AG09309 (cell line): ENCODE measurements around the gene SLC25A12.

ENCODE experiments used
- DNase-seq: peaks from one replicate; pipeline ENCODE4 v3.0.0-alpha.2; 2010; ENCODE audit warnings: low read depth
- H3K4me3 ChIP-seq: 2 replicates; pipeline ENCODE4 v1.5.1; 2011; ENCODE audit warnings: mild to moderate bottlenecking, low read depth, low read length, moderate library complexity; ENCODE audit not compliant: control insufficient read depth
- TF ChIP-seq, protein P1 (sequence below): IDR thresholded peaks from 2 replicates; pipeline ENCODE4 v1.5.1; 2011; ENCODE audit warnings: mild to moderate bottlenecking, low read depth, low read length, inconsistent platforms; ENCODE audit not compliant: insufficient read depth, control insufficient read depth; ENCODE audit errors: missing control alignments

The SLC25A12 gene, protein sequence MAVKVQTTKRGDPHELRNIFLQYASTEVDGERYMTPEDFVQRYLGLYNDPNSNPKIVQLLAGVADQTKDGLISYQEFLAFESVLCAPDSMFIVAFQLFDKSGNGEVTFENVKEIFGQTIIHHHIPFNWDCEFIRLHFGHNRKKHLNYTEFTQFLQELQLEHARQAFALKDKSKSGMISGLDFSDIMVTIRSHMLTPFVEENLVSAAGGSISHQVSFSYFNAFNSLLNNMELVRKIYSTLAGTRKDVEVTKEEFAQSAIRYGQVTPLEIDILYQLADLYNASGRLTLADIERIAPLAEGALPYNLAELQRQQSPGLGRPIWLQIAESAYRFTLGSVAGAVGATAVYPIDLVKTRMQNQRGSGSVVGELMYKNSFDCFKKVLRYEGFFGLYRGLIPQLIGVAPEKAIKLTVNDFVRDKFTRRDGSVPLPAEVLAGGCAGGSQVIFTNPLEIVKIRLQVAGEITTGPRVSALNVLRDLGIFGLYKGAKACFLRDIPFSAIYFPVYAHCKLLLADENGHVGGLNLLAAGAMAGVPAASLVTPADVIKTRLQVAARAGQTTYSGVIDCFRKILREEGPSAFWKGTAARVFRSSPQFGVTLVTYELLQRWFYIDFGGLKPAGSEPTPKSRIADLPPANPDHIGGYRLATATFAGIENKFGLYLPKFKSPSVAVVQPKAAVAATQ

DNA sequence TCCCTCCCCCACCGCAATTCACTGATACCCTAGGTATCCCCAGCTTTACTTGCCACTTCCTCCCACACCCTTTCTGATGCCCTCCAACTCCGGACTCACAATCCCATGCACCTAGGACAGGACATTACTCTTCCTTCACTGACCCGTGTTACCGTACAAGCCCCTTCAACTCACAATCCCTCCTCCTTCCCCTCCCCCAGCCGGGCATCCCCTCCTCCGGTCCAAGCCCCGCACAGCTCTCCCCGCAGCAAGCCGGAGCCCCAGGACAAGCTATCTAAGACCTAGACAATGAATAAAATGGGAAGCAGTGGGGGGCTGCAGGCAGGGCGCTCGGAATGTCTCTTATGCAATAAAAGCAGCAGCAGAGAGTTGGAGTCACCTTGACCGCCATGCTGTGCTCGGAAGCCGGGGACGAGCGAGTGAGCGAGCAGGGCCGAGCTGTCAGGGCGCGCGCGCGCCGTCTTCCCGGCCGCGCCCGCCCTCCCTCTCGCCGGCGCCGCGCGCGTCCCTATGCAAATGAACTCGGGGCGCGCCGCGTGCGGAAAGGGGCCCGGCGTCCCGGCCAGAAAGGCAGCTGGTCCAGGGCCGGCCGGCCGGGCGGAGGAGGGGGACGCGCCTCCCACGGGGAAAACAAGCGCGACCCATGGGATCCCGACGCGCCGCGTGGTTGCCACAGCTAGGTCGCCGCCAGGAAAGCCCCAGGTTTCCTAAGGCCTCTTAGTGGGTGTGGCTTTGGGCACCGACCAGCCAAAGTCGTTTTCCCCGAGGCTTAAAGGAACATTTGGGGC is at the start of gene SLC25A12:
Gene SLC25A12, minus strand, starts transcription at position 421 of the 788 bp plus-strand sequence. Its CDS starts 30 bp downstream, at position 391.
- TF ChIP-seq, protein P1, sequence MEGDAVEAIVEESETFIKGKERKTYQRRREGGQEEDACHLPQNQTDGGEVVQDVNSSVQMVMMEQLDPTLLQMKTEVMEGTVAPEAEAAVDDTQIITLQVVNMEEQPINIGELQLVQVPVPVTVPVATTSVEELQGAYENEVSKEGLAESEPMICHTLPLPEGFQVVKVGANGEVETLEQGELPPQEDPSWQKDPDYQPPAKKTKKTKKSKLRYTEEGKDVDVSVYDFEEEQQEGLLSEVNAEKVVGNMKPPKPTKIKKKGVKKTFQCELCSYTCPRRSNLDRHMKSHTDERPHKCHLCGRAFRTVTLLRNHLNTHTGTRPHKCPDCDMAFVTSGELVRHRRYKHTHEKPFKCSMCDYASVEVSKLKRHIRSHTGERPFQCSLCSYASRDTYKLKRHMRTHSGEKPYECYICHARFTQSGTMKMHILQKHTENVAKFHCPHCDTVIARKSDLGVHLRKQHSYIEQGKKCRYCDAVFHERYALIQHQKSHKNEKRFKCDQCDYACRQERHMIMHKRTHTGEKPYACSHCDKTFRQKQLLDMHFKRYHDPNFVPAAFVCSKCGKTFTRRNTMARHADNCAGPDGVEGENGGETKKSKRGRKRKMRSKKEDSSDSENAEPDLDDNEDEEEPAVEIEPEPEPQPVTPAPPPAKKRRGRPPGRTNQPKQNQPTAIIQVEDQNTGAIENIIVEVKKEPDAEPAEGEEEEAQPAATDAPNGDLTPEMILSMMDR, result no peak
- no peak for DNase-seq
- H3K4me3 ChIP-seq, result peak within 1 kb of the TSS; percentile 99

DNA sequence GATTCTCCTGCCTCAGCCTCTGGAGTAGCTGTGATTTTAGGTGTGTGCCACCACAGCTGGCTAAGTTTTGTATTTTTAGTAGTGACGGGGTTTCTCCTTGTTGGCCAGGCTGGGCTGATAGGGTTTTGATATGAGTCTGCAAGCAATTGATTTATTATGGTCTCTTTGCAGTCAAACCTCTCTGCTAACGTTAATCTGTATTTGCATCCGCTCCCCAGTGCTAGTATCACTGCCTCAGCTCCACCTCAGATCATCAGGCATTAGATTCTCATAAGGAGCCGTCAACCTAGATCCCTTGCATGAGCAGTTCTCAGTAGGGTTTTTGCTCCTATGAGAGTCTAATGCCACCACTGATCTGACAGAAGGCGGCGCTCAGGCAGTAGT is 47.3 kb upstream of the SLC25A12 start:
- TF ChIP-seq, protein P1, result no peak

DNA sequence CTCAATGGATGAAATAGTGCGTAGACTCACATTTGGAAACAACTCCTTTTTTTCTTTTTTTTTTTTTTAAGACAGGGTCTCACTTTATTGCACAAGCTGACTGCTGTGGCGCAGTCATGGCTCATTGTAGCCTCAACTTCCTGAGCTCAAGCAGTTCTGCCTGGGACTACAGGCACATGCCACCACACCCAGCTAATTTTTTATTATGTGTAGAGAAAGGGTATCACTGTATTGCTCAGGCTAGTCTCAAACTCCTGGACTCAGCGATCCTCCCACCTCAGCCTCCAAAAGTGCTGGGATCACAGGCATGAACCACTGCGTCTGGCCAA is 45.7 kb upstream of the SLC25A12 start:
- TF ChIP-seq, protein P1, result no peak
- H3K4me3 ChIP-seq, result no peak overlapping the region
- DNase-seq, result no peak

More for the DNA sequence above, 47.3 kb upstream of the SLC25A12 start:
- no peak overlapping the region for H3K4me3 ChIP-seq
- no peak for DNase-seq

DNA sequence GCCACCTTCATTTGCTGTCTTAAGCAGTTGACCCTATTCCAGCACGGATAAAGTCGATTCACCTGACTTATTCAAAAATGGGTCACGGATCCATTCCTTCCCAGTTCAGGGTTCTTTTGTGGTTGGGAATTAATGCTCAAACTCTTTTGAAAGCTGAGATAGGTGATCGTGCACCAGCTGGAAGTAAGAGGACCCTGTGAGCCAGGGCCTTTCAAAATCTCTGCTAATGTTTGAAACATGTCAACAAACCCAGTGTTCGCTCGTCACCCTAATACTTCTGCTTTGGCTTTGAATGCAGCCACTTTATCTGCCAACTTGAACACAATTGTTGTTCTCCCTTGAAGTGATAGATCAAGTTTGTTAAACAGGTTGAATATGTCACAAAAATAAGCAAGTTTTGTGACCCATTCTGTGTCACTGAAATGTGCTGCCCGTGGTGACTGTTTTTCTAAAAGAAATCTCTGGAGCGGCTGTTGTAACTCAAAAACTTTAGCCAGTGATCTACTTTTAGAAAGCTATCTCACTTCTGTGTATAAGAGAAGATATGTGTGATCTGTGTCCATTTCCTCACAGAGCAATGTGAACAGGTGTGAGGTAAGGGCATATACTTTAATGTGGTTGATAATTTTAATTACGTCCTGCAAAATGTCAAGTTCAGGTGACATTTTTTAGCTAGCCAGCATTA is 45.2 kb upstream of the SLC25A12 start:
- TF ChIP-seq, protein P1, result no peak
- no peak overlapping the region for H3K4me3 ChIP-seq
- no peak for DNase-seq

DNA sequence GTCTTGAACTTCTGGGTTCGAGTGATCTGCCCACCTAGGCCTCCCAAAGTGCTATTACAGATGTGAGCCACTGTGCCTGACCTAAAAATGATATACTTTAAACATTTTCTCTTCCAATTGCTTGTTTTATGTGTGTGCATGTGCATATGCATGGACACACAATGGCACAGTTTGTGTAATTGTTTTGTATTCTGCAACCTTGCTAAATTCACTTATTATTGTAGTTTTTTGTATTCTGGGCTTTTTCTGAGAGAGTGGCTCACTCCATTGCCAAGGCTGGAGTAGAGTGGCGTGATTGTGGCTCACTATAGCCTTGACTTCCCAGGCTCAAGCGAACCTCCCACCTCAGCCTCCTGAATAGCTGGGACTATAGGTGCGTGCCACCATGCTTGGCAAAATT is 36.3 kb upstream of the SLC25A12 start:
- H3K4me3 ChIP-seq, result no peak overlapping the region
- no peak for DNase-seq
- TF ChIP-seq, protein P1, result no peak
